WTC11 (cell line): Measurements from ENCODE around the gene APOBEC3G.

ENCODE experiments used
- FOXP1 ChIP-seq: sonication (generic); formaldehyde crosslinking; IDR thresholded peaks from 2 replicates; pipeline ENCODE4 v1.8.0; 2022; ENCODE audit warnings: missing genetic modification reagents, mild to moderate bottlenecking, moderate library complexity, borderline replicate concordance
- TEAD1 ChIP-seq: sonication (generic); formaldehyde crosslinking; IDR thresholded peaks from 2 replicates; pipeline ENCODE4 v1.8.0; 2022; ENCODE audit warnings: mild to moderate bottlenecking, missing genetic modification reagents
- TF ChIP-seq, protein P1 (sequence below): fragments of 200-600 bp; IDR thresholded peaks from 2 replicates; pipeline ENCODE4 v1.8.0; 2022; ENCODE audit warnings: antibody characterized with exemption
- TF ChIP-seq, protein P2 (sequence below): sonication (generic); formaldehyde crosslinking; IDR thresholded peaks from 2 replicates; pipeline ENCODE4 v1.8.0; 2022; ENCODE audit warnings: mild to moderate bottlenecking, missing genetic modification reagents
- TF ChIP-seq, protein P3 (sequence below): sonication (generic); formaldehyde crosslinking; IDR thresholded peaks from 2 replicates; pipeline ENCODE4 v1.8.0; 2022; ENCODE audit warnings: missing genetic modification reagents
- TF ChIP-seq, protein P4 (sequence below): sonication (generic); formaldehyde crosslinking; conservative IDR thresholded peaks from 2 replicates; pipeline ENCODE4 v1.8.1; 2022; ENCODE audit warnings: mild to moderate bottlenecking, missing genetic modification reagents

DNA sequence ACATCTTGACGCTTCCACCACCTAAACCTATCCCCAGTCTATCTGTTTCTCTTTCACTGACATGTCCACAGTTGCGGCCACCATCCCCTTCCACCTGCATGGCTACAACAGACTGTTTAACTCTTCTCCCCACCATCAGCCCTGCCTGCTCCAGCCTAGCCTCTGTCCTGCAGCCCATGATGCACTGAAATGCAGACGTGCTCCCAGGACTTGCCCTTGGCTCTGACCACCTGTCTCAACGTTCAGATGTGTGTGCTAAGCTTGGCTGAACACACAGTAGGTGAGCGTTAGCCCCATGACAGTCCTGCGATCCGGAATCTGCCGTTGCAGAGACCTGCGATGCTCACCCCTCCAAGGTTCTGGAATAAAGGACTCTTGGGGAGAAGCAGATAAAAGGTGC is 52.7 kb downstream of the APOBEC3G start:
- TF ChIP-seq TEAD1 (no peak), FOXP1 (CRISPR knock-in tag) (no peak)
- TF ChIP-seq, protein P1, sequence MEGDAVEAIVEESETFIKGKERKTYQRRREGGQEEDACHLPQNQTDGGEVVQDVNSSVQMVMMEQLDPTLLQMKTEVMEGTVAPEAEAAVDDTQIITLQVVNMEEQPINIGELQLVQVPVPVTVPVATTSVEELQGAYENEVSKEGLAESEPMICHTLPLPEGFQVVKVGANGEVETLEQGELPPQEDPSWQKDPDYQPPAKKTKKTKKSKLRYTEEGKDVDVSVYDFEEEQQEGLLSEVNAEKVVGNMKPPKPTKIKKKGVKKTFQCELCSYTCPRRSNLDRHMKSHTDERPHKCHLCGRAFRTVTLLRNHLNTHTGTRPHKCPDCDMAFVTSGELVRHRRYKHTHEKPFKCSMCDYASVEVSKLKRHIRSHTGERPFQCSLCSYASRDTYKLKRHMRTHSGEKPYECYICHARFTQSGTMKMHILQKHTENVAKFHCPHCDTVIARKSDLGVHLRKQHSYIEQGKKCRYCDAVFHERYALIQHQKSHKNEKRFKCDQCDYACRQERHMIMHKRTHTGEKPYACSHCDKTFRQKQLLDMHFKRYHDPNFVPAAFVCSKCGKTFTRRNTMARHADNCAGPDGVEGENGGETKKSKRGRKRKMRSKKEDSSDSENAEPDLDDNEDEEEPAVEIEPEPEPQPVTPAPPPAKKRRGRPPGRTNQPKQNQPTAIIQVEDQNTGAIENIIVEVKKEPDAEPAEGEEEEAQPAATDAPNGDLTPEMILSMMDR, result no peak
- TF ChIP-seq, protein P2, sequence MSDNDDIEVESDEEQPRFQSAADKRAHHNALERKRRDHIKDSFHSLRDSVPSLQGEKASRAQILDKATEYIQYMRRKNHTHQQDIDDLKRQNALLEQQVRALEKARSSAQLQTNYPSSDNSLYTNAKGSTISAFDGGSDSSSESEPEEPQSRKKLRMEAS (CRISPR knock-in tag), result no peak
- TF ChIP-seq, protein P3, sequence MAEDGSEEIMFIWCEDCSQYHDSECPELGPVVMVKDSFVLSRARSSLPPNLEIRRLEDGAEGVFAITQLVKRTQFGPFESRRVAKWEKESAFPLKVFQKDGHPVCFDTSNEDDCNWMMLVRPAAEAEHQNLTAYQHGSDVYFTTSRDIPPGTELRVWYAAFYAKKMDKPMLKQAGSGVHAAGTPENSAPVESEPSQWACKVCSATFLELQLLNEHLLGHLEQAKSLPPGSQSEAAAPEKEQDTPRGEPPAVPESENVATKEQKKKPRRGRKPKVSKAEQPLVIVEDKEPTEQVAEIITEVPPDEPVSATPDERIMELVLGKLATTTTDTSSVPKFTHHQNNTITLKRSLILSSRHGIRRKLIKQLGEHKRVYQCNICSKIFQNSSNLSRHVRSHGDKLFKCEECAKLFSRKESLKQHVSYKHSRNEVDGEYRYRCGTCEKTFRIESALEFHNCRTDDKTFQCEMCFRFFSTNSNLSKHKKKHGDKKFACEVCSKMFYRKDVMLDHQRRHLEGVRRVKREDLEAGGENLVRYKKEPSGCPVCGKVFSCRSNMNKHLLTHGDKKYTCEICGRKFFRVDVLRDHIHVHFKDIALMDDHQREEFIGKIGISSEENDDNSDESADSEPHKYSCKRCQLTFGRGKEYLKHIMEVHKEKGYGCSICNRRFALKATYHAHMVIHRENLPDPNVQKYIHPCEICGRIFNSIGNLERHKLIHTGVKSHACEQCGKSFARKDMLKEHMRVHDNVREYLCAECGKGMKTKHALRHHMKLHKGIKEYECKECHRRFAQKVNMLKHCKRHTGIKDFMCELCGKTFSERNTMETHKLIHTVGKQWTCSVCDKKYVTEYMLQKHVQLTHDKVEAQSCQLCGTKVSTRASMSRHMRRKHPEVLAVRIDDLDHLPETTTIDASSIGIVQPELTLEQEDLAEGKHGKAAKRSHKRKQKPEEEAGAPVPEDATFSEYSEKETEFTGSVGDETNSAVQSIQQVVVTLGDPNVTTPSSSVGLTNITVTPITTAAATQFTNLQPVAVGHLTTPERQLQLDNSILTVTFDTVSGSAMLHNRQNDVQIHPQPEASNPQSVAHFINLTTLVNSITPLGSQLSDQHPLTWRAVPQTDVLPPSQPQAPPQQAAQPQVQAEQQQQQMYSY (CRISPR knock-in tag), result no peak
- TF ChIP-seq, protein P4, sequence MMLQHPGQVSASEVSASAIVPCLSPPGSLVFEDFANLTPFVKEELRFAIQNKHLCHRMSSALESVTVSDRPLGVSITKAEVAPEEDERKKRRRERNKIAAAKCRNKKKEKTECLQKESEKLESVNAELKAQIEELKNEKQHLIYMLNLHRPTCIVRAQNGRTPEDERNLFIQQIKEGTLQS (CRISPR knock-in tag), result no peak
